HCT116 (cell line): Measurements from ENCODE around the gene RPS10. TPM values are rescaled to one million over a fixed set of nuclear protein-coding genes. Genes with fewer than 3 reads are reported as not detected.

Source experiments
- ATAC-seq: fragments of 200-7000 bp; cut with Tn5 transposase; 2 replicates; pipeline ENCODE4 v1.9.1; 2020; ENCODE audit warnings: mild to moderate bottlenecking, moderate library complexity
- BruUV-seq: library from RNA; stranded (reverse); fragments of 400-500 nt; replicated peaks from 2 replicates; lab custom pipeline; 2021; lab: Mats Ljungman, UMichigan
- CTCF ChIA-PET: fragments of 300-600 bp; sonication (Branson Sonifier 250); formaldehyde crosslinking; loops from one replicate; lab custom pipeline; 2021; ENCODE audit warnings: antibody characterized with exemption; lab: Charles Lee
- POLR2A ChIA-PET: fragments of 300-600, 350-600 bp; sonication (Branson Sonifier 250); formaldehyde crosslinking; loops from one replicate; lab custom pipeline; 2021; ENCODE audit warnings: antibody characterized with exemption; lab: Charles Lee
- RAD21 ChIA-PET, 2 experiments: fragments of 300-600 bp; sonication (Branson Sonifier 250); formaldehyde crosslinking; loops; one replicate each; lab custom pipeline; 2023; ENCODE audit warnings: low total read pairs in 2 of 2; ENCODE audit not compliant: uncharacterized antibody in 2 of 2, unreplicated experiment in 2 of 2, low non-redundant PET in 1 of 2; lab: Charles Lee
- DNase-seq: peaks from one replicate; pipeline ENCODE4 v3.0.0-alpha.2; 2010; ENCODE audit warnings: low read depth, low spot score
- H2AFZ ChIP-seq: fragments of 200-600 bp; shearing (Covaris generic), sonication (generic); 2 replicates; pipeline ENCODE4 v1.6.1; 2017; ENCODE audit warnings: low read depth, mixed run types, mixed read lengths, antibody characterized with exemption, low read length; ENCODE audit not compliant: poor library complexity, severe bottlenecking
- H3K27ac ChIP-seq: 2 replicates; pipeline ENCODE4 v1.5.1; 2012; ENCODE audit warnings: low read depth, low read length
- H3K27me3 ChIP-seq: fragments of 200-600 bp; sonication (generic); 2 replicates; pipeline ENCODE4 v1.6.1; 2016; ENCODE audit warnings: mixed run types, low read length, mixed read lengths; ENCODE audit not compliant: insufficient read depth
- H3K36me3 ChIP-seq, 2 experiments: fragments of 200-500 bp in 1 of 2; fragments of 200-600 bp in 1 of 2; sonication (Bioruptor generic) in 1 of 2; sonication (generic) in 1 of 2; 2 replicates each; pipeline versions ENCODE4 v1.5.1 to v1.6.1; 2014 to 2016; ENCODE audit warnings: low read length in 2 of 2, inconsistent platforms in 1 of 2, mixed read lengths in 1 of 2, mixed run types in 1 of 2; ENCODE audit not compliant: insufficient read depth in 2 of 2, control insufficient read depth in 1 of 2
- H3K4me1 ChIP-seq, 2 experiments: fragments of 200-600 bp in 1 of 2; sonication (generic) in 1 of 2; 2 replicates each; pipeline versions ENCODE4 v1.5.1 to v1.6.1; 2012 to 2017; ENCODE audit warnings: low read length in 2 of 2, inconsistent platforms in 1 of 2, mild to moderate bottlenecking in 1 of 2, mixed read lengths in 1 of 2, mixed run types in 1 of 2, moderate library complexity in 1 of 2; ENCODE audit not compliant: insufficient read depth in 2 of 2, control insufficient read depth in 1 of 2
- H3K4me2 ChIP-seq: fragments of 200-600 bp; sonication (generic); 2 replicates; pipeline ENCODE4 v1.6.1; 2017; ENCODE audit warnings: mixed run types, low read length, mixed read lengths
- H3K4me3 ChIP-seq, 2 experiments: fragments of 200-600 bp in 1 of 2; sonication (generic) in 1 of 2; replicated peaks in 1 of 2; 2 replicates each; pipeline ENCODE4 v1.5.1; 2011 to 2016; ENCODE audit warnings: low read length in 2 of 2, control low read depth in 1 of 2, low read depth in 1 of 2, mild to moderate bottlenecking in 1 of 2, mixed read lengths in 1 of 2, mixed run types in 1 of 2
- H3K79me2 ChIP-seq: fragments of 200-600 bp; sonication (generic); 2 replicates; pipeline ENCODE4 v1.6.1; 2017; ENCODE audit warnings: mild to moderate bottlenecking, mixed run types, low read length, moderate library complexity, mixed read lengths; ENCODE audit not compliant: insufficient read depth
- H3K9ac ChIP-seq: fragments of 200-600 bp; sonication (generic); 2 replicates; pipeline ENCODE4 v1.6.1; 2016; ENCODE audit warnings: low read length, mixed read lengths
- H3K9me2 ChIP-seq: fragments of 200-600 bp; sonication (generic), shearing (Covaris generic); 2 replicates; pipeline ENCODE4 v1.6.1; 2017; ENCODE audit warnings: mixed run types, mild to moderate bottlenecking, moderate library complexity; ENCODE audit not compliant: insufficient read depth
- H3K9me3 ChIP-seq, 2 experiments: fragments of 200-500 bp in 1 of 2; fragments of 200-600 bp in 1 of 2; sonication (Bioruptor generic) in 1 of 2; sonication (generic) in 1 of 2; 2 replicates each; pipeline ENCODE4 v1.6.1; 2014 to 2017; ENCODE audit warnings: low read length in 2 of 2, mixed read lengths in 2 of 2, inconsistent platforms in 1 of 2, low read depth in 1 of 2, mild to moderate bottlenecking in 1 of 2, mixed run types in 1 of 2, moderate library complexity in 1 of 2; ENCODE audit not compliant: control insufficient read depth in 1 of 2, insufficient read depth in 1 of 2
- H4K20me1 ChIP-seq: fragments of 200-600 bp; sonication (generic), shearing (Covaris generic); 2 replicates; pipeline ENCODE4 v1.6.1; 2017; ENCODE audit warnings: mixed run types, mild to moderate bottlenecking, moderate library complexity; ENCODE audit not compliant: insufficient read depth
- ATF3 ChIP-seq: IDR thresholded peaks from 2 replicates; pipeline ENCODE4 v1.6.1; 2012
- CBX3 ChIP-seq: IDR thresholded peaks from 2 replicates; pipeline ENCODE4 v1.6.1; 2012; ENCODE audit warnings: low read depth
- CEBPB ChIP-seq: IDR thresholded peaks from 2 replicates; pipeline ENCODE4 v1.6.1; 2012; ENCODE audit warnings: low read depth
- EGR1 ChIP-seq: IDR thresholded peaks from 2 replicates; pipeline ENCODE4 v1.6.1; 2012; ENCODE audit warnings: low read depth
- ELF1 ChIP-seq: IDR thresholded peaks from 2 replicates; pipeline ENCODE4 v1.6.1; 2012; ENCODE audit warnings: low read depth, borderline replicate concordance
- EZH2 ChIP-seq: fragments of 200-600 bp; sonication (generic); IDR thresholded peaks from 2 replicates; pipeline ENCODE4 v1.6.1; 2017; ENCODE audit warnings: antibody characterized with exemption, mixed run types
- EZH2phosphoT487 ChIP-seq: fragments of 200-600 bp; IDR thresholded peaks from 2 replicates; pipeline ENCODE4 v1.6.1; 2018; ENCODE audit warnings: antibody characterized with exemption, borderline replicate concordance
- FOSL1 ChIP-seq: IDR thresholded peaks from 2 replicates; pipeline ENCODE4 v1.6.1; 2012; ENCODE audit warnings: low read depth
- JUND ChIP-seq: IDR thresholded peaks from 2 replicates; pipeline ENCODE4 v1.6.1; 2012
- RAD21 ChIP-seq: IDR thresholded peaks from 2 replicates; pipeline ENCODE4 v1.6.1; 2012; ENCODE audit warnings: low read depth, mild to moderate bottlenecking
- SIN3A ChIP-seq: IDR thresholded peaks from 2 replicates; pipeline ENCODE4 v1.6.1; 2012; ENCODE audit warnings: low read depth
- SP1 ChIP-seq: IDR thresholded peaks from 2 replicates; pipeline ENCODE4 v1.6.1; 2012; ENCODE audit warnings: low read depth
- SRF ChIP-seq: IDR thresholded peaks from 2 replicates; pipeline ENCODE4 v1.6.1; 2012; ENCODE audit warnings: low read depth
- TCF7L2 ChIP-seq: IDR thresholded peaks from 2 replicates; pipeline ENCODE4 v1.7.0; 2011; ENCODE audit warnings: borderline replicate concordance, inconsistent platforms; ENCODE audit not compliant: insufficient read depth, insufficient read length; ENCODE audit errors: extremely low read depth
- YY1 ChIP-seq: IDR thresholded peaks from 2 replicates; pipeline ENCODE4 v1.6.1; 2011; ENCODE audit warnings: low read length, low read depth, moderate library complexity, mild to moderate bottlenecking; ENCODE audit not compliant: insufficient replicate concordance; ENCODE audit errors: extremely low read depth
- ZFX ChIP-seq: fragments of 450-650 bp; IDR thresholded peaks from 2 replicates; pipeline ENCODE4 v1.6.1; 2017
- intact Hi-C: fragments of 100-400 bp; cut with micrococcal nuclease; formaldehyde crosslinking; loops from 2 replicates; pipeline ENCODE4 v1.10.0; 2022
- total RNA-seq: library from RNA; stranded (reverse); gene quantifications from one replicate; pipeline ENCODE4 v1.2.1, GENCODE V29; 2021; ENCODE audit not compliant: unreplicated experiment
- TF ChIP-seq, protein P1 (sequence below), 3 experiments: fragments of 200-600 bp in 1 of 3; sonication (generic) in 1 of 3; IDR thresholded peaks in 2 of 3; conservative IDR thresholded peaks in 1 of 3; 2 replicates each; pipeline ENCODE4 v1.5.1; 2012 to 2017; ENCODE audit warnings: low read depth in 2 of 3, low read length in 2 of 3, antibody characterized with exemption in 1 of 3, borderline replicate concordance in 1 of 3, control low read depth in 1 of 3, mild to moderate bottlenecking in 1 of 3, mixed read lengths in 1 of 3, mixed run types in 1 of 3, moderate library complexity in 1 of 3; ENCODE audit not compliant: insufficient read depth in 1 of 3

Gene RPS10
- total RNA-seq, 1 experiment from 2014 or later = 1,863 TPM

- POLR2A ChIA-PET = interaction anchor here (0.6 to 1.5 kb wide), 2 partner anchors 10 to 550 kb away, joined by 3 to 8 read pairs; partner anchors contain the start of gene RPS10
These were observed 10.0 kb upstream of the RPS10 start for GRCh38 chr6:34435916-34436315.

More at GRCh38 chr6:34435916-34436315, 10.0 kb upstream of the RPS10 start:
- Histone ChIP-seq H3K4me1 (no peaks in the 10 kb centered on the region), H3K9me3 (no peaks in the 10 kb centered on the region), H3K27me3 (no peaks in the 10 kb centered on the region), H3K9ac (no peak overlapping the region), H3K79me2 (no peaks in the 10 kb centered on the region), H3K4me3 (no peak overlapping the region), H4K20me1 (no peaks in the 10 kb centered on the region), H3K36me3 (no peaks in the 10 kb centered on the region), H3K4me2 (no peak overlapping the region), H3K9me2 (no peaks in the 10 kb centered on the region), H2AFZ (no peak overlapping the region), H3K27ac (no peak overlapping the region)
- ATAC-seq = no peak
- BruUV-seq = no TSS peak
- TF ChIP-seq CEBPB (no peak), ZFX (no peak), YY1 (no peak), JUND (no peak), EZH2 (no peak), EZH2phosphoT487 (no peak), SRF (no peak), CBX3 (no peak), ATF3 (no peak), ELF1 (no peak), RAD21 (no peak), EGR1 (no peak), SIN3A (no peak), FOSL1 (no peak), TCF7L2 (no peak), SP1 (no peak)
- TF ChIP-seq, protein P1, sequence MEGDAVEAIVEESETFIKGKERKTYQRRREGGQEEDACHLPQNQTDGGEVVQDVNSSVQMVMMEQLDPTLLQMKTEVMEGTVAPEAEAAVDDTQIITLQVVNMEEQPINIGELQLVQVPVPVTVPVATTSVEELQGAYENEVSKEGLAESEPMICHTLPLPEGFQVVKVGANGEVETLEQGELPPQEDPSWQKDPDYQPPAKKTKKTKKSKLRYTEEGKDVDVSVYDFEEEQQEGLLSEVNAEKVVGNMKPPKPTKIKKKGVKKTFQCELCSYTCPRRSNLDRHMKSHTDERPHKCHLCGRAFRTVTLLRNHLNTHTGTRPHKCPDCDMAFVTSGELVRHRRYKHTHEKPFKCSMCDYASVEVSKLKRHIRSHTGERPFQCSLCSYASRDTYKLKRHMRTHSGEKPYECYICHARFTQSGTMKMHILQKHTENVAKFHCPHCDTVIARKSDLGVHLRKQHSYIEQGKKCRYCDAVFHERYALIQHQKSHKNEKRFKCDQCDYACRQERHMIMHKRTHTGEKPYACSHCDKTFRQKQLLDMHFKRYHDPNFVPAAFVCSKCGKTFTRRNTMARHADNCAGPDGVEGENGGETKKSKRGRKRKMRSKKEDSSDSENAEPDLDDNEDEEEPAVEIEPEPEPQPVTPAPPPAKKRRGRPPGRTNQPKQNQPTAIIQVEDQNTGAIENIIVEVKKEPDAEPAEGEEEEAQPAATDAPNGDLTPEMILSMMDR (IDR thresholded peaks at IDR 0.05 in 2 of 3, conservative IDR thresholded peaks at IDR 0.05 in 1 of 3; ENCODE audit: borderline replicate concordance in 1 of 3, insufficient read depth in 1 of 3, low read depth in 2 of 3, low read length in 2 of 3) = no peak
- ChIA-PET CTCF (no interaction called here), RAD21 (no interaction called here)
- intact Hi-C loops = no loop called here
- DNase-seq = no peak
